GM18861 (cell line): ENCODE results near the gene PTPRQ.

ENCODE experiments used
- ATAC-seq: cut with Tn5 transposase; IDR thresholded peaks from one replicate; pipeline ENCODE4 v1.9.1; 2021; ENCODE audit not compliant: unreplicated experiment

Gene PTPRQ

DNA sequence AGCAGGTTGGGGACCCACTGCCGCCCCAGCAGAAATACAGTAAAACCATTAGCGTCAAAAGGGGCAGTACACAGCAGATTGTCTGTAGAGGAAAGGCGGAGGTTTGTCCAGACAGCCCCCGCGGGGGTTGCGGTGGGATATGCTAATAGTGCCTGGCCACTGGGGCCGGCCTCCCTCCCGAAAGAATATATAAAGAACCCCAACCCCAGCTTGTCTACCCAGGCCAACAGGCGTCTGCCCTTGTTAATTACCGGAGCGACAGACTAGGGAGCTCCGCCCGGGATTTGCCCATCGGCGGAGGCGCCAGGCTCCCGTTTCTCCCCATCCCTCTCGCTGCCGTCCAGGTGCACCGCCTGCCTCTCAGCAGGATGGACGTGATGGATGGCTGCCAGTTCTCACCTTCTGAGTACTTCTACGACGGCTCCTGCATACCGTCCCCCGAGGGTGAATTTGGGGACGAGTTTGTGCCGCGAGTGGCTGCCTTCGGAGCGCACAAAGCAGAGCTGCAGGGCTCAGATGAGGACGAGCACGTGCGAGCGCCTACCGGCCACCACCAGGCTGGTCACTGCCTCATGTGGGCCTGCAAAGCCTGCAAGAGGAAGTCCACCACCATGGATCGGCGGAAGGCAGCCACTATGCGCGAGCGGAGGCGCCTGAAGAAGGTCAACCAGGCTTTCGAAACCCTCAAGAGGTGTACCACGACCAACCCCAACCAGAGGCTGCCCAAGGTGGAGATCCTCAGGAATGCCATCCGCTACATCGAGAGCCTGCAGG lies 272.8 kb downstream of the PTPRQ start, which contains the start of gene MYF5:
Gene MYF5, plus strand, starts transcription at position 217 of the 774 bp plus-strand sequence. Its CDS starts 152 bp downstream, at position 369.
- ATAC-seq = no peak

- no peak for ATAC-seq
These were observed 273.8 kb downstream of the PTPRQ start for GRCh38 chr12:80717856-80718255.

DNA sequence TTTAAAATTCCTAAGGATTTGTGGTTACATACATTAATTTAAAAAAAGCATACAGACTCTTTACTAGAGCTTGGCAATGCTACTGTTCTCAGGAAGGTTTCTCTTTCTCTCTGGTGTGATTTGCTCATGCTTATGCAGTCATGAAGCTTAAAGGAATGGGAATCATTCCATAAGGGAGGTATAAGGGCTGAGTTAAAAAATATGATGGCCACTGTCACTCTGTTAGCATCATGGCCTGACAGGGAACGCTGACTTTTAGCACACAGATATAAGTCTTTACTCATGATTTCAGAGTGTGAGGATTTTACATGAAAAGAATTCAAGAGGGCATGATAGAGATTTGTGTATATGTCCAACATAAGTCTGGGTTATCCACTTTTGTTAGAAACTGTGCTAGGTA lies 276.5 kb downstream of the PTPRQ start:
- ATAC-seq = no peak

- no peak for ATAC-seq
These were observed 277.3 kb downstream of the PTPRQ start for GRCh38 chr12:80721326-80721725.
